Astrocyte (in vitro differentiated cells and primary cell): ENCODE results near the gene BACH2. TPM values are rescaled to one million over a fixed set of nuclear protein-coding genes. Genes with fewer than 3 reads are reported as not detected.

Experiments used
- DNase-seq: peaks from one replicate; pipeline ENCODE4 v3.0.0-alpha.2; 2010; ENCODE audit warnings: low read depth
- FAIRE-seq: peaks from 2 replicates; lab custom pipeline; 2011; peaks lifted over from hg19 to GRCh38; lab: Jason Lieb, UNC
- H2AFZ ChIP-seq: 2 replicates; pipeline ENCODE4 v1.6.0; 2012; ENCODE audit warnings: low read depth, low read length, inconsistent platforms
- H3K27ac ChIP-seq: 2 replicates; pipeline ENCODE4 v1.5.1; 2011; ENCODE audit warnings: low read depth, low read length, inconsistent platforms
- H3K27me3 ChIP-seq: 2 replicates; pipeline ENCODE4 v1.6.0; 2011; ENCODE audit warnings: low read length, inconsistent platforms; ENCODE audit not compliant: insufficient read depth
- H3K36me3 ChIP-seq: 2 replicates; pipeline ENCODE4 v1.5.1; 2011; ENCODE audit warnings: low read length, inconsistent platforms; ENCODE audit not compliant: insufficient read depth
- H3K4me1 ChIP-seq: 2 replicates; pipeline ENCODE4 v1.5.1; 2011; ENCODE audit warnings: low read length, inconsistent platforms; ENCODE audit not compliant: insufficient read depth
- H3K4me2 ChIP-seq: 2 replicates; pipeline ENCODE4 v1.6.0; 2012; ENCODE audit warnings: low read length, inconsistent platforms
- H3K4me3 ChIP-seq: 2 replicates; pipeline ENCODE4 v1.5.1; 2011; ENCODE audit warnings: low read depth, mild to moderate bottlenecking, low read length, inconsistent platforms; ENCODE audit not compliant: insufficient read depth
- H3K79me2 ChIP-seq: 2 replicates; pipeline ENCODE4 v1.6.0; 2012; ENCODE audit warnings: mild to moderate bottlenecking, low read length, inconsistent platforms; ENCODE audit not compliant: insufficient read depth
- H3K9ac ChIP-seq: 2 replicates; pipeline ENCODE4 v1.6.0; 2012; ENCODE audit warnings: mild to moderate bottlenecking, low read length, inconsistent platforms
- H3K9me3 ChIP-seq: 2 replicates; pipeline ENCODE4 v1.5.1; 2012; ENCODE audit warnings: low read depth, mild to moderate bottlenecking, low read length, inconsistent platforms; ENCODE audit not compliant: insufficient read depth
- H4K20me1 ChIP-seq: 2 replicates; pipeline ENCODE4 v1.6.0; 2012; ENCODE audit warnings: low read length, inconsistent platforms; ENCODE audit not compliant: insufficient read depth
- H3K27ac Mint-ChIP-seq: one replicate; pipeline ENCODE4 v1.8.0; 2021; ENCODE audit warnings: mild to moderate bottlenecking, mixed read lengths; ENCODE audit not compliant: unreplicated experiment
- H3K27me3 Mint-ChIP-seq: one replicate; pipeline ENCODE4 v1.8.0; 2021; ENCODE audit warnings: low read depth, mixed read lengths; ENCODE audit not compliant: unreplicated experiment
- H3K36me3 Mint-ChIP-seq: one replicate; pipeline ENCODE4 v1.8.0; 2021; ENCODE audit warnings: low read depth, mixed read lengths; ENCODE audit not compliant: unreplicated experiment
- H3K4me1 Mint-ChIP-seq: one replicate; pipeline ENCODE4 v1.8.0; 2021; ENCODE audit warnings: low read depth, mixed read lengths; ENCODE audit not compliant: unreplicated experiment
- H3K4me3 Mint-ChIP-seq: one replicate; pipeline ENCODE4 v1.8.0; 2021; ENCODE audit warnings: mild to moderate bottlenecking, moderate library complexity, mixed read lengths; ENCODE audit not compliant: unreplicated experiment
- H3K9me3 Mint-ChIP-seq: one replicate; pipeline ENCODE4 v1.8.0; 2021; ENCODE audit warnings: mild to moderate bottlenecking, mixed read lengths; ENCODE audit not compliant: unreplicated experiment
- CTCF ChIP-seq: IDR thresholded peaks from 2 replicates; pipeline ENCODE4 v1.5.1; 2011; ENCODE audit warnings: low read depth, mild to moderate bottlenecking, inconsistent platforms, low read length, moderate library complexity; ENCODE audit not compliant: insufficient read depth
- EZH2 ChIP-seq: IDR thresholded peaks from 2 replicates; pipeline ENCODE4 v1.6.1; 2012; ENCODE audit warnings: mild to moderate bottlenecking, low read length, inconsistent platforms; ENCODE audit not compliant: insufficient read depth
- total RNA-seq: library from RNA; stranded (reverse); gene quantifications from 2 replicates; pipeline ENCODE4 v1.2.1, GENCODE V29; 2021

The BACH2 gene
- total RNA-seq, 1 donor from 2014 or later = 17.5 TPM

GRCh38 chr6:90272895-90273294 lies 23.7 kb downstream of the BACH2 start:
- no peak for FAIRE-seq
- H3K4me1 Mint-ChIP-seq = no peaks in the 10 kb centered on the region
- Histone ChIP-seq H3K4me1 (no peaks in the 10 kb centered on the region), H3K27me3 (no peaks in the 10 kb centered on the region), H3K27ac (no peak overlapping the region), H3K9me3 (no peaks in the 10 kb centered on the region), H4K20me1 (no peaks in the 10 kb centered on the region), H2AFZ (no peak overlapping the region), H3K79me2 (no peaks in the 10 kb centered on the region), H3K36me3 (no peaks in the 10 kb centered on the region), H3K4me2 (no peak overlapping the region), H3K9ac (no peak overlapping the region), H3K4me3 (no peak overlapping the region)
- peaks cover 2% of the 10 kb centered on the region for H3K9me3 Mint-ChIP-seq
- DNase-seq = no peak
- H3K36me3 Mint-ChIP-seq = peaks cover 13% of the 10 kb centered on the region
- no peak overlapping the region for H3K4me3 Mint-ChIP-seq
- TF ChIP-seq CTCF (no peak), EZH2 (no peak)
- H3K27ac Mint-ChIP-seq = no peak overlapping the region
- no peaks in the 10 kb centered on the region for H3K27me3 Mint-ChIP-seq

- H4K20me1 ChIP-seq = no peaks in the 10 kb centered on the region
- FAIRE-seq = no peak
- H3K9ac ChIP-seq = no peak overlapping the region
These were observed 24.8 kb downstream of the BACH2 start for GRCh38 chr6:90271831-90272230.

More at GRCh38 chr6:90271831-90272230, 24.8 kb downstream of the BACH2 start:
- H3K27me3 ChIP-seq = no peaks in the 10 kb centered on the region
- H3K4me3 ChIP-seq = no peak overlapping the region
- no peaks in the 10 kb centered on the region for H3K27me3 Mint-ChIP-seq
- H3K4me1 ChIP-seq = no peaks in the 10 kb centered on the region
- peaks cover 2% of the 10 kb centered on the region for H3K9me3 Mint-ChIP-seq
- H3K27ac Mint-ChIP-seq = no peak overlapping the region
- H3K4me1 Mint-ChIP-seq = no peaks in the 10 kb centered on the region
- H3K36me3 ChIP-seq = no peaks in the 10 kb centered on the region
- no peak overlapping the region for H3K4me2 ChIP-seq
- H3K4me3 Mint-ChIP-seq = no peak overlapping the region
- no peak for TF ChIP-seq CTCF
- TF ChIP-seq EZH2 = no peak
- peaks cover 13% of the 10 kb centered on the region for H3K36me3 Mint-ChIP-seq
- no peak overlapping the region for H2AFZ ChIP-seq
- no peaks in the 10 kb centered on the region for H3K9me3 ChIP-seq
- no peaks in the 10 kb centered on the region for H3K79me2 ChIP-seq
- no peak overlapping the region for H3K27ac ChIP-seq
- DNase-seq = no peak
